HepG2 (cell line): ENCODE results near the gene SNX24. TPM values are rescaled to one million over a fixed set of nuclear protein-coding genes. Genes with fewer than 3 reads are reported as not detected.

Experiments
- ATAC-seq: fragments of 200-7000 bp; cut with Tn5 transposase; 3 replicates; pipeline ENCODE4 v1.9.1; 2020; ENCODE audit warnings: mild to moderate bottlenecking, moderate library complexity
- BruUV-seq: library from RNA; stranded (reverse); fragments of 400-500 nt; replicated peaks from 2 replicates; lab custom pipeline; 2021; lab: Mats Ljungman, UMichigan
- CTCF ChIA-PET: fragments of 300-600 bp; formaldehyde crosslinking; extraction: SDS; loops from one replicate; lab custom pipeline; 2021; ENCODE audit warnings: low total read pairs, inconsistent platforms, low intra/inter-chr PET ratio; lab: Yijun Ruan, JAX
- POLR2A ChIA-PET: fragments of 350-600 bp; sonication (Branson Sonifier 250); formaldehyde crosslinking; loops from one replicate; lab custom pipeline; 2020; ENCODE audit warnings: antibody characterized with exemption, inconsistent platforms; lab: Yijun Ruan, JAX
- DNase-seq: peaks from one replicate; pipeline ENCODE4 v3.0.0-alpha.2; 2015; ENCODE audit warnings: low spot score
- FAIRE-seq: peaks from 3 replicates; lab custom pipeline; 2011; peaks lifted over from hg19 to GRCh38; lab: Jason Lieb, UNC
- H2AFZ ChIP-seq: one replicate; pipeline ENCODE4 v1.6.1; 2011; ENCODE audit warnings: low read length, inconsistent platforms
- H3K27ac ChIP-seq: fragments of 300-600 bp; 3 replicates; pipeline ENCODE4 v1.8.0; 2011; ENCODE audit warnings: mixed run types, mild to moderate bottlenecking, mixed read lengths, low read length, inconsistent platforms; ENCODE audit not compliant: insufficient read depth; ENCODE audit errors: extremely low read length
- H3K27me3 ChIP-seq, 2 experiments: fragments of 200-600 bp in 1 of 2; 2 replicates in 1 of 2; 3 replicates in 1 of 2; pipeline versions ENCODE4 v1.6.0 to v1.8.0; 2011; ENCODE audit warnings: low read length in 2 of 2, mild to moderate bottlenecking in 2 of 2, moderate library complexity in 2 of 2, inconsistent platforms in 1 of 2; ENCODE audit not compliant: insufficient read depth in 2 of 2, control insufficient read depth in 1 of 2
- H3K36me3 ChIP-seq, 2 experiments: fragments of 200-600 bp in 1 of 2; replicated peaks in 1 of 2; 2 replicates in 1 of 2; 3 replicates in 1 of 2; pipeline versions ENCODE4 v1.5.1 to v1.8.0; 2011; ENCODE audit warnings: low read length in 2 of 2, inconsistent platforms in 1 of 2; ENCODE audit not compliant: insufficient read depth in 2 of 2, control insufficient read depth in 1 of 2
- H3K4me1 ChIP-seq: 2 replicates; pipeline ENCODE4 v1.5.1; 2012; ENCODE audit warnings: low read length, inconsistent platforms; ENCODE audit not compliant: insufficient read depth
- H3K4me2 ChIP-seq: 2 replicates; pipeline ENCODE4 v1.6.0; 2011; ENCODE audit warnings: low read depth, low read length, inconsistent platforms
- H3K4me3 ChIP-seq, 3 experiments: fragments of 200-600 bp in 1 of 3; sonication (generic), shearing (Covaris generic) in 1 of 3; replicated peaks in 1 of 3; 2 replicates each; pipeline ENCODE4 v1.5.1; 2011 to 2016; ENCODE audit warnings: low read length in 3 of 3, inconsistent platforms in 2 of 3, low read depth in 2 of 3, mild to moderate bottlenecking in 2 of 3, control low read depth in 1 of 3, mixed read lengths in 1 of 3; ENCODE audit not compliant: insufficient read depth in 1 of 3
- H3K79me2 ChIP-seq: one replicate; pipeline ENCODE4 v1.6.1; 2011; ENCODE audit warnings: low read length, inconsistent platforms; ENCODE audit not compliant: insufficient read depth
- H3K9ac ChIP-seq: 2 replicates; pipeline ENCODE4 v1.6.0; 2011; ENCODE audit warnings: mild to moderate bottlenecking, low read depth, low read length, inconsistent platforms; ENCODE audit not compliant: insufficient read depth
- H3K9me3 ChIP-seq: 2 replicates; pipeline ENCODE4 v1.5.1; 2012; ENCODE audit warnings: mild to moderate bottlenecking, low read length
- H4K20me1 ChIP-seq: 2 replicates; pipeline ENCODE4 v1.6.0; 2011; ENCODE audit warnings: inconsistent platforms, mild to moderate bottlenecking, low read length, moderate library complexity; ENCODE audit not compliant: insufficient read depth
- AGO1 ChIP-seq: fragments of 200-400 bp; formaldehyde crosslinking; IDR thresholded peaks from 2 replicates; pipeline ENCODE4 v1.6.1; 2017; ENCODE audit warnings: mild to moderate bottlenecking, low read depth, low read length, moderate library complexity; ENCODE audit not compliant: poor library complexity, severe bottlenecking
- HDAC6 ChIP-seq: fragments of 200-600 bp; sonication (generic); IDR thresholded peaks from 2 replicates; pipeline ENCODE4 v1.7.0; 2017; ENCODE audit warnings: mild to moderate bottlenecking, antibody characterized with exemption, low read length, low read depth
- HNRNPUL1 ChIP-seq: fragments of 200-400 bp; formaldehyde crosslinking; IDR thresholded peaks from 2 replicates; pipeline ENCODE4 v1.6.1; 2017; ENCODE audit warnings: low read depth, mild to moderate bottlenecking, low read length, moderate library complexity
- JDP2 ChIP-seq: sonication (generic); formaldehyde crosslinking; IDR thresholded peaks from 2 replicates; pipeline ENCODE4 v1.8.1; 2022; ENCODE audit warnings: missing genetic modification reagents, borderline replicate concordance
- KLF11 ChIP-seq: IDR thresholded peaks from 2 replicates; pipeline ENCODE4 v1.6.1; 2016; ENCODE audit warnings: missing compliant biosample characterization
- KLF13 ChIP-seq: sonication (generic); formaldehyde crosslinking; IDR thresholded peaks from 2 replicates; pipeline ENCODE4 v1.4.0; 2020; ENCODE audit warnings: mild to moderate bottlenecking, missing genetic modification reagents
- MIXL1 ChIP-seq: IDR thresholded peaks from 2 replicates; pipeline ENCODE4 v1.6.1; 2016
- SSRP1 ChIP-seq: IDR thresholded peaks from 2 replicates; pipeline ENCODE4 v1.6.1; 2016; ENCODE audit warnings: control low read depth
- STAG1 ChIP-seq: sonication (generic); formaldehyde crosslinking; IDR thresholded peaks from 2 replicates; pipeline ENCODE4 v1.4.0; 2020; ENCODE audit warnings: missing genetic modification reagents
- STAT6 ChIP-seq: sonication (generic); formaldehyde crosslinking; IDR thresholded peaks from 2 replicates; pipeline ENCODE4 v1.4.0; 2020; ENCODE audit warnings: missing genetic modification reagents, mild to moderate bottlenecking, borderline replicate concordance
- SUZ12 ChIP-seq: fragments of 150-350 bp; IDR thresholded peaks from 2 replicates; pipeline ENCODE4 v1.6.1; 2014; ENCODE audit warnings: low read depth, low read length
- ZBTB26 ChIP-seq: IDR thresholded peaks from 2 replicates; pipeline ENCODE4 v1.6.1; 2016; ENCODE audit warnings: missing compliant biosample characterization, missing genetic modification reagents, borderline replicate concordance
- ZMYM3 ChIP-seq: sonication (generic); formaldehyde crosslinking; IDR thresholded peaks from 2 replicates; pipeline ENCODE4 v1.5.1; 2020; ENCODE audit warnings: mild to moderate bottlenecking, missing genetic modification reagents
- ZNF256 ChIP-seq: sonication (generic); formaldehyde crosslinking; conservative IDR thresholded peaks from 2 replicates; pipeline ENCODE4 v1.4.0; 2020; ENCODE audit warnings: missing genetic modification reagents
- ZNF607 ChIP-seq: sonication (generic); formaldehyde crosslinking; IDR thresholded peaks from 2 replicates; pipeline ENCODE4 v1.5.1; 2020; ENCODE audit warnings: missing genetic modification reagents, mild to moderate bottlenecking, borderline replicate concordance
- WGBS: methylation state at CpG from one replicate; pipeline ENCODE4 v1.1.6; 2017; ENCODE audit warnings: low lambda C conversion rate; 5-methylcytosine and 5-hydroxymethylcytosine counted together
- in situ Hi-C: cut with HindIII; loops from 2 replicates; pipeline ENCODE4 v1.10.0; 2017; ENCODE audit warnings: low pct_unique_long_range_greater_than_20kb; ENCODE audit not compliant: extremely low pct_ligation_motif_present
- intact Hi-C: fragments of 100-400 bp; cut with micrococcal nuclease; formaldehyde crosslinking; loops from one replicate; pipeline ENCODE4 v1.10.0; 2022; ENCODE audit not compliant: unreplicated experiment
- polyA plus RNA-seq, 8 experiments: library from polyadenylated mRNA; depleted of rRNA in 3 of 8; stranded (reverse) in 7 of 8; unstranded in 1 of 8; fragments of >200 nt; fragmentation: Illumina TruSeq in 4 of 8; extraction: Trizol in 4 of 8; gene quantifications; 2 replicates each; pipeline versions ENCODE4 v1.2.1 to v1.2.3, GENCODE V29; 2011 to 2016; ENCODE audit warnings: low read depth in 4 of 8, missing spikeins in 1 of 8, mixed read lengths in 1 of 8; ENCODE audit not compliant: insufficient read depth in 1 of 8
- total RNA-seq, 5 experiments: library from RNA; depleted of rRNA; stranded (reverse); fragments of >200 nt; fragmentation: Illumina TruSeq; extraction: Trizol; gene quantifications; 2 replicates each; pipeline ENCODE4 v1.2.3, GENCODE V29; 2016; ENCODE audit warnings: low read depth in 1 of 5

Gene SNX24
- total and polyA plus RNA-seq, 2 of the 13 experiments (the other 11 are each of a cell fraction or from before 2014, with no cell fraction given), result 7.2 to 23.7 TPM

- H3K4me2 ChIP-seq, result no peak overlapping the region
- no peaks in the 10 kb centered on the region for H3K79me2 ChIP-seq
- no peak for FAIRE-seq
- ATAC-seq, result no peak
- no peak for DNase-seq
- no peak overlapping the region for H3K9ac ChIP-seq
- intact Hi-C loops (no loop called here), in situ Hi-C loops (no loop called here)
- 95% methylated on average over 6 of the region's 6 CpGs for WGBS
- H4K20me1 ChIP-seq, result no peaks in the 10 kb centered on the region
- BruUV-seq, result no TSS peak
- no peaks in the 10 kb centered on the region for H3K9me3 ChIP-seq
- no peaks in the 10 kb centered on the region for H3K4me1 ChIP-seq
- CTCF ChIA-PET, result no interaction called here
- H3K4me3 ChIP-seq, result no peak overlapping the region
- H2AFZ ChIP-seq, result no peak overlapping the region
- no peaks in the 10 kb centered on the region for H3K36me3 ChIP-seq
- POLR2A ChIA-PET, result no interaction called here
- TF ChIP-seq HDAC6, result no peak
- TF ChIP-seq ZBTB26, result no peak
- TF ChIP-seq STAG1, result no peak
- no peak for TF ChIP-seq AGO1
- no peak for TF ChIP-seq KLF13 (CRISPR knock-in tag)
- no peak for TF ChIP-seq STAT6
- no peak for TF ChIP-seq SSRP1 (CRISPR knock-in tag)
- no peak for TF ChIP-seq JDP2
- no peak for TF ChIP-seq KLF11 (CRISPR knock-in tag)
- no peak for TF ChIP-seq HNRNPUL1
- TF ChIP-seq ZMYM3 (CRISPR knock-in tag), result no peak
- TF ChIP-seq ZNF607, result no peak
- no peak for TF ChIP-seq SUZ12
- no peak for TF ChIP-seq MIXL1 (CRISPR knock-in tag)
- TF ChIP-seq ZNF256, result no peak
- no peaks in the 10 kb centered on the region for H3K27me3 ChIP-seq
- no peak overlapping the region for H3K27ac ChIP-seq
These were observed 63.2 kb downstream of the SNX24 start for GRCh38 chr5:122908662-122909061.
